ENCODE results near the gene C19orf33. TPM values are rescaled to one million over a fixed set of nuclear protein-coding genes. Genes with fewer than 3 reads are reported as not detected.
A peak's percentile ranks its signal among the peaks of the same experiment; 100 is the strongest.

C19orf33 gene
- total and polyA plus RNA-seq, 9 of the 15 experiments (the other 6 are each of a cell fraction or from before 2014, with no cell fraction given): 3.2 TPM; not detected in 8

GRCh38 chr19:38262585-38263268, 41.3 kb upstream of the C19orf33 start:
- BruUV-seq (replicated peaks): no TSS peak
- Histone ChIP-seq H4K20me1 (replicated peaks; ENCODE audit: control insufficient read depth, insufficient read depth, low read length) (no peaks in the 10 kb centered on the region), H3K9me1 (ENCODE audit: control insufficient read depth, insufficient read depth, low read length) (no peaks in the 10 kb centered on the region), H3K9ac (ENCODE audit: insufficient read depth in 1 of 2, low read depth in 2 of 2, low read length in 2 of 2) (no peak overlapping the region), H3K27me3 (ENCODE audit: control insufficient read depth in 2 of 2, insufficient read depth in 2 of 2, low read length in 2 of 2) (no peaks in the 10 kb centered on the region), H3K79me2 (ENCODE audit: control insufficient read depth, insufficient read depth, low read length) (no peaks in the 10 kb centered on the region), H3K27ac (ENCODE audit: extremely low read depth, low read depth, low read length) (no peak overlapping the region), H3K4me1 (replicated peaks in 1 of 2; ENCODE audit: control insufficient read depth in 2 of 2, insufficient read depth in 2 of 2, low read length in 2 of 2) (peaks cover 15 to 27% of the 10 kb centered on the region in 2 experiments; a peak in 4 of 5 replicates), H3K4me2 (ENCODE audit: insufficient read depth, low read length) (no peak overlapping the region), H3K4me3 (no peak overlapping the region), H3K9me3 (replicated peaks; ENCODE audit: control insufficient read depth, insufficient read depth, low read depth, low read length) (no peaks in the 10 kb centered on the region), H2AFZ (ENCODE audit: low read depth, low read length) (0 out of 2 replicates have a peak overlapping the region, but pooled peaks have one; percentile 24), H3K36me3 (ENCODE audit: control insufficient read depth, insufficient read depth, low read length) (no peaks in the 10 kb centered on the region)
- intact Hi-C loops (cut with micrococcal nuclease): no loop called here
- TF ChIP-seq FOXJ2 (tag; IDR thresholded peaks at IDR 0.05): no peak
- in situ Hi-C loops (cut with MboI): no loop called here
- DNase-seq (ENCODE audit: extremely low read depth in 1 of 4, low spot score in 3 of 4): no peak
- POLR2A ChIA-PET: interaction anchor here (0.6 kb wide), 2 partner anchors 447 to 1021 kb away, joined by 3 read pairs; no protein-coding TSS in a partner anchor
- WGBS (ENCODE audit: insufficient coverage, low coverage, missing lambda C conversion rate): 83% methylated on average over 7 of the region's 7 CpGs
- ATAC-seq: no peak
- CTCF ChIA-PET (ENCODE audit: low intra/inter-chr PET ratio): no interaction called here
- no peak for FAIRE-seq

- no TSS peak for BruUV-seq (replicated peaks)
- no peaks in the 10 kb centered on the region for H3K79me2 ChIP-seq (ENCODE audit: control insufficient read depth, insufficient read depth, low read length)
- no peaks in the 10 kb centered on the region for H3K9me1 ChIP-seq (ENCODE audit: control insufficient read depth, insufficient read depth, low read length)
- no peak overlapping the region for H3K4me2 ChIP-seq (ENCODE audit: insufficient read depth, low read length)
- H3K4me3 ChIP-seq: no peak overlapping the region
- peaks cover 27 to 36% of the 10 kb centered on the region in 2 experiments; a peak in 4 of 5 replicates for H3K4me1 ChIP-seq (replicated peaks in 1 of 2; ENCODE audit: control insufficient read depth in 2 of 2, insufficient read depth in 2 of 2, low read length in 2 of 2)
- ChIA-PET POLR2A (no interaction called here), CTCF (ENCODE audit: low intra/inter-chr PET ratio) (no interaction called here)
- intact Hi-C loops (cut with micrococcal nuclease): no loop called here
- FAIRE-seq (no peak), ATAC-seq (no peak; the same call in 2 of the 3 replicates), DNase-seq (ENCODE audit: extremely low read depth in 1 of 4, low spot score in 3 of 4) (peak in 2 of 4 experiments; percentile 43 to 52)
- in situ Hi-C loops (cut with MboI): no loop called here
- peak overlapping the region; percentile 70 for H2AFZ ChIP-seq (ENCODE audit: low read depth, low read length)
- H3K27ac ChIP-seq (ENCODE audit: extremely low read depth, low read depth, low read length): no peak overlapping the region
- H3K36me3 ChIP-seq (ENCODE audit: control insufficient read depth, insufficient read depth, low read length): no peaks in the 10 kb centered on the region
- H3K27me3 ChIP-seq (ENCODE audit: control insufficient read depth in 2 of 2, insufficient read depth in 2 of 2, low read length in 2 of 2): no peaks in the 10 kb centered on the region
- whole genome bisulfite sequencing (ENCODE audit: insufficient coverage, low coverage, missing lambda C conversion rate): 78% methylated on average over 21 of the region's 34 CpGs
- no peaks in the 10 kb centered on the region for H3K9me3 ChIP-seq (replicated peaks; ENCODE audit: control insufficient read depth, insufficient read depth, low read depth, low read length)
- no peaks in the 10 kb centered on the region for H4K20me1 ChIP-seq (replicated peaks; ENCODE audit: control insufficient read depth, insufficient read depth, low read length)
- H3K9ac ChIP-seq (ENCODE audit: insufficient read depth in 1 of 2, low read depth in 2 of 2, low read length in 2 of 2): peak overlapping the region in 1 of 2 experiments; percentile 19; a peak in 1 of 4 replicates
- TF ChIP-seq HDAC2 (IDR thresholded peaks at IDR 0.05) (0 out of 2 replicates have a peak, but pooled peaks have one; percentile 45), SIN3A (IDR thresholded peaks at IDR 0.05; ENCODE audit: borderline replicate concordance in 2 of 2, control insufficient read depth in 1 of 2, low read depth in 2 of 2, low read length in 2 of 2) (no peak), ZNF436 (CRISPR knock-in tag; IDR thresholded peaks at IDR 0.05) (peak; percentile 76), EGR1 (conservative IDR thresholded peaks at IDR 0.05) (peak; percentile 49), BCOR (IDR thresholded peaks at IDR 0.05) (peak; percentile 86), GABPB2 (CRISPR knock-in tag; conservative IDR thresholded peaks at IDR 0.05) (no peak), E4F1 (CRISPR knock-in tag; IDR thresholded peaks at IDR 0.05; ENCODE audit: borderline replicate concordance) (no peak), BRF2 (IDR thresholded peaks at IDR 0.05; ENCODE audit: borderline replicate concordance, insufficient read depth, insufficient read length) (no peak), RBM25 (IDR thresholded peaks at IDR 0.05; ENCODE audit: low read depth, low read length, severe bottlenecking) (peak; percentile 45)
Observed at GRCh38 chr19:38263689-38264485, 40.2 kb upstream of the C19orf33 start.

Data from K562 (cell line).